HG02943 (cell line): ENCODE results near the gene RNPEPL1.
"Not testable (repeated sequence)": the region's sequence is repeated elsewhere in the genome, so short reads cannot be mapped to it uniquely, and the experiment has no call there.

ENCODE experiments used
- ATAC-seq: cut with Tn5 transposase; IDR thresholded peaks from one replicate; pipeline ENCODE4 v1.9.1; 2021; ENCODE audit warnings: mild to moderate bottlenecking, low read depth, moderate library complexity; ENCODE audit not compliant: unreplicated experiment

The RNPEPL1 gene, protein sequence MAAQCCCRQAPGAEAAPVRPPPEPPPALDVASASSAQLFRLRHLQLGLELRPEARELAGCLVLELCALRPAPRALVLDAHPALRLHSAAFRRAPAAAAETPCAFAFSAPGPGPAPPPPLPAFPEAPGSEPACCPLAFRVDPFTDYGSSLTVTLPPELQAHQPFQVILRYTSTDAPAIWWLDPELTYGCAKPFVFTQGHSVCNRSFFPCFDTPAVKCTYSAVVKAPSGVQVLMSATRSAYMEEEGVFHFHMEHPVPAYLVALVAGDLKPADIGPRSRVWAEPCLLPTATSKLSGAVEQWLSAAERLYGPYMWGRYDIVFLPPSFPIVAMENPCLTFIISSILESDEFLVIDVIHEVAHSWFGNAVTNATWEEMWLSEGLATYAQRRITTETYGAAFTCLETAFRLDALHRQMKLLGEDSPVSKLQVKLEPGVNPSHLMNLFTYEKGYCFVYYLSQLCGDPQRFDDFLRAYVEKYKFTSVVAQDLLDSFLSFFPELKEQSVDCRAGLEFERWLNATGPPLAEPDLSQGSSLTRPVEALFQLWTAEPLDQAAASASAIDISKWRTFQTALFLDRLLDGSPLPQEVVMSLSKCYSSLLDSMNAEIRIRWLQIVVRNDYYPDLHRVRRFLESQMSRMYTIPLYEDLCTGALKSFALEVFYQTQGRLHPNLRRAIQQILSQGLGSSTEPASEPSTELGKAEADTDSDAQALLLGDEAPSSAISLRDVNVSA

DNA sequence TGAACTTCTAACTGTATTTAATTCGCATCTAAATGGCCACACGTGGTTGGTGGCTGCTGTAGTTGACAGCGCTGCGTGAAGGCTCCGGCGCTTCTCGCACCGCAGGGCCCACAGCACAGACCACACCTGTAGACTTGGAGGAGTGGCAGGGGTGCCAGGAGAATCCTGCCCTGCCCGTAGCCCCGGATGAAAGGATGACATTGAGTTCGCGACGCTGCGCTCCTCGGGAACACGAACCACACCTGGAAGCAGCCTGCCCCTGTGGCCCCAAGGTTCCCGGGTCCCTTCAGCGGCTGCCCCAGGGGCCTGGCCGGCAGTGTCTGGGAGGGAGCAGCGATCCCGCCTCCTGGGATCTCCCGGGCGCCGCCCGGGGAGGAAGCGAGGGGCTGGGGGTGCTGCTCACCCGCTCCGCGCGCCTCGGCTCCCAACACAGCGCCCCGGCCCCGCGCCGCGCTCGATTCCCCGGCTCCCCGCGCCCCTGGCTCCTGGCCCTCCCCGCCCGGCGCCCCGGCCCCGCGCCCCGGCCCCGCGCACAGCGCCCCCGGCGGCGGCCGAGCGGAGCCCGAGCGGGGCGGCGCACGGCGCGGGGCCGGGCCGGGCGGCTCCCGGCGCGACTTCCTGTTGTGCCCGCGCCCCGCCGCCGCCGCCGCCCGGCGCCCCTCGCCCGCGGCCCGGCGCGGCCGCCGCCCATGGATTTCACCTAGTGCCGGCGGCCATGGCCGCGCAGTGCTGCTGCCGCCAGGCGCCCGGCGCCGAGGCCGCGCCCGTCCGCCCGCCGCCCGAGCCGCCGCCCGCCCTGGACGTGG lies at the start of gene RNPEPL1:
Gene RNPEPL1 (plus strand): TSS at position 613 of the 806 bp plus-strand sequence. CDS start 103 bp downstream, at position 716.
- ATAC-seq = no peak

DNA sequence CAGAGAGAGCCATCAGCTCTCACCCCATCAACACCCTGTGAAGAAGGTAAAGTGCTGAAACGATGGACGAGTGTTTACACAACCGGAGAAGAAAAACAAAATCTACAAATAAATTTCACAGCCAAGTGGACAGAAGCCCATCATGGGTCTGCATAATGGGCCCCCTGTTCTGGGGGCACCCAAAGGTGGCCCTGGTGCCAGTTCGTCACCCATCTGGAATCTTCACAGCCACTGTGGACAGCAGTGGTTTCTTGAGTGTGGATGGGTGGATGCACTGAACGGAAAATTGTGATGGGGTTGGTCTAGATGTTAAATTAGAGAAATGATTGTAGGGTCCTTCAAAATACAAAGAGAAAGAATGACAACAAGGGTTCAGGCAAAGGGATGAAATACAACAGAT lies 49.3 kb upstream of the RNPEPL1 start:
- ATAC-seq = no peak

DNA sequence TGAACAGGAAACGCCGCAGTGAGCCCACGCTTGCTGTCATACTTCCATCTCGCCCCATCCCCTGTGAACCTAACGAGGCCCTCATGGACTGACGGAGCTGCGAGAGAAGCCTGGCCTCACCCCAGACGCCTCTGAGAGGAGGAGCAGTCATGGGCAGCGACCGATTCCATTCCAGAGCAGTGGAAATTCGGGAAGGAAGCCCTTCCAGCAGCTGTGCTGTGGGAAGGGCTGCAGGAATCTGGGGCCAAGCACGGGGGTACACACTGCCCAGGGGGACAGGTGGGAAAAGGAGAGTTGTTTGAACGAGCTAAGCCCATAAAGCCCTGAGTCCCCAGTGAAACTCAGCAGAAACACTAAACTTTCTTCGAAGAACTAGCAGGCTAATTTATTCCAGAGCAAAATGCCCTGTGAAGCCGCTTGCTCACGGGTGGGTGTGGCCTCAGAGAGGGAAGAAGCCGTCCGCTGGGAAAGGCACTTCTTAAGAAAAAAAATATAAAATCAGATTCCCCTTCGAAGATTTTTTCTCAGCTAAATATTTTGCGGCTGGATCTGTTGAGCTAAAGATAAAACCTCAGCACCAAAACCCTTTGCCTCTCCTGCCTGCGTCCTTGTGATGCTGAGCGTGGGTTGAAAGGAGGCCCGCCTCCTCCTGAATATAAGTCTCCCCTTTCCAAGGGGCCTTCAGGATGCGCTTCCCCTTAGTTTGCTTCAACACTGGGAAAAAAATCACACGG lies 48.7 kb upstream of the RNPEPL1 start:
- no peak for ATAC-seq

GRCh38 chr2:240520130-240520973 lies 47.9 kb upstream of the RNPEPL1 start:
- no peak for ATAC-seq

DNA sequence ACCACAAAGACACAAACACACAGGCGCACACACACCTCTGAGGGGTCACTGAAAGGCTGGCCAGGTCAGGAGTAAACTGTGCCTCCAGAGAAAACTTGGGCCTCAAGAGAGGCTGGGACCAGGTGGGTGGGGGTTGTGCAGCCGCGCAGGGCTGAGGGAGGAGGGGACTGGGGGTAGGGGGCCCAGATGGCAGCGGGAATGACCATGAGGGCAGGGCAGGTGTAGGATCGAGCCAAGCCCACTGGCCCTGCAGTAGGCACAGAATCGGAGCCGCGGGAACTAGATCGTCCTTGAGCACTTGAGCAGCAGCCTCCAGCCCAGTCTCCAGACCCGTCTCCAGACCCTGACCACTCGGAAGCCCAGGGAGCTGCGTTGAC lies 47.3 kb upstream of the RNPEPL1 start:
- ATAC-seq = no peak

DNA sequence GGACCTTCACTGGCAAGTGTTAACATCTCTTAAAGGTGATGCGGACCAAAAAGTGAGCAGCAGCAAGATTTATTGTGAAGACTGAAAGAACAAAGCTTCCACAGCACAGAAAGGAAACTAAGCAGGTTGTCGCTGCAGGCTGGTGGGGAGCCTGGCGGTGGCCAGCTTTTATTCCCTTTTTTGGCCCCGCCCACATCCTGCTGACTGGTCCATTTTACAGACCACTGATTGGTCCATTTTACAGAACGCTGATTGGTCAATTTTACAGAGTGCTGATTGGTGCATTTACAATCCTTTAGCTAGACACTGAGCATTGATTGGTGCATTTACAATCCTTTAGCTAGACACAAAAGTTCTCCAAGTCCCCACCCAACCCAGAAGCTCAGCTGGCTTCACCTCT lies 46.4 kb upstream of the RNPEPL1 start:
- not testable (repeated sequence) for ATAC-seq

DNA sequence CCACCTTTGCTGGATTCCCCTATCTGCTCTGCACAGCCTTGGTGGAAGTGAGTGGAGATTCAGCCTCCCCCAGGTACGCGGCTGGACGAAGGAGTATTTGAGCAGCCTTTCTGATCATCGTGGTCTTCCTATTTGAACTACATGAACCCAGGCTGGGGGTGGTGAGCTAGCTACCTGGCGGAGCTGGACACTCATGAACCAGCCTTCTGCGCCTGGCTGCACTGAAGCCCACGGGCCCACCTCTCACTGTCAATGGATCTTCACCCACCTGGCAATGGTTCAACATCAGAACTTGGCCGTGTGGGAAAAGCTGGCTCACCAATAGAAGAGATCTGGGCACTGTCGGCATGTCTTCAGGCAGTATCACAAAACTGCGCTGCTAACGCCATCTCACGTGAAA lies 45.9 kb upstream of the RNPEPL1 start:
- no peak for ATAC-seq

DNA sequence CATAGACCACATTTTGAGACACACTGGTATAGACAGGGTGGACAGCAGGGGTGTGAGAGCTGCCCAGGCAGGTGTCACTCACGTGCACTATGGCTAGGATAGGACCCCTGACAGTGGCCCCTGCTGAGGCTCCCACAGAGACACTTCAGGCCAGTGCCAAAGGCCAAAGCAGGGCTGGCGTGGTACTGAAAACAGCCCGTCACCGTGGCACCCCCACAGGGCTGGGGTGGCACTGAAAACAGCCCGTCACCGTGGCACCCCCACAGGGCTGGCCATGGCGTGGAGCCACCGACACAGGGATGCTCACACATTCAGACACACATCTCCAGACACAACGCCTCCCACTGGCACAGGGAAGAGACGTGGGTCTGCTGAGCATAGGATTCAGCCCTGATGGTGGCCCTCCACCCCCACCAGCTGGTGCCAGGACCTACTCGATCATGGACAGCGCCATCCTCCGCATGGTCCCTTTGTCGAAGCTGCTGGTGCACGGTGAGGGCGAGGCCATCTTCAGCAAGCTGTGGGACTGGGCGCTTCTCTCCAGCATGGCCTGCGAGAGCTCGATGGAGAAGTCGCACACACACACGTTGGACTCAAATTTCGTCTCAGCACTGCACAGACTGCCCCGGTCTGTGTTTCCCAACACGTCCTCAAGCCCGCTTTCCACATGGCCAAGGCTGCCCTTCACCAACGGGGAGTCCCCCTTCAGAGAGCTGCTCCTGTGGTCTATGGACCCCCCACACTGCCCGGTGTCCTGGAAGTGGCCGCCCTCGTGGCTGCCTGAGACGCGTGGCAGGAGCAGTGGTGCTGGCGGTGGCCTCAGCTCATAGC lies 44.6 kb upstream of the RNPEPL1 start:
- ATAC-seq = no peak

- no peak for ATAC-seq
These were observed 43.1 kb upstream of the RNPEPL1 start for GRCh38 chr2:240524963-240525718.

GRCh38 chr2:240525802-240526201 lies 42.5 kb upstream of the RNPEPL1 start:
- ATAC-seq = no peak

- no peak for ATAC-seq
These were observed 41.8 kb upstream of the RNPEPL1 start for GRCh38 chr2:240526521-240526920.

DNA sequence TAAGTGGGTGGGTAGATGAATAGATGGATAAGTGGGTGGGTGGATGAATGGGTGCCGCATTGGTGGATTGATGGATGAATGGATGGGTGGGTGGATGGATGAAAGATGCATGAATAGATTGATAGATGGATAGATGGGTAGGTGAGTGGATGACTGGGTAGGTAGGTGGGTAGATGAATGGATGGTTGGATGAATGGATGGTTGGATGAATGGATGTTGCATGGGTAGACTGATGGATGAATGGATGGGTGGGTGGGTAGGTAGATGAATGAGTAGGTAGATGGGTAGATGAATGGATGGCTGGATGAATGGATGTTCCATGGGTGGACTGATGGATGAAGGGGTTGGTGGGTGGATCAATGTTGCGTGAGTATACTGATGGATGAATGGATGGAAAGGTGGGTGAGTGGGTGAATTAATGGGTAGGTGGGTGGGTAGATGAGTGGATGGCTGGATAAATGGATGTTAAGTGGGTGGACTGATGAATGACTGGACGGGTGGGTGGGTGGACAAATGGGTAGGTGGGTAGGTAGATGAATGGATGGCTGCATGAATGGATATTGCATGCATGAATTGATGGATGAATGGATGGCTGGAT lies 41.0 kb upstream of the RNPEPL1 start:
- ATAC-seq = no peak

DNA sequence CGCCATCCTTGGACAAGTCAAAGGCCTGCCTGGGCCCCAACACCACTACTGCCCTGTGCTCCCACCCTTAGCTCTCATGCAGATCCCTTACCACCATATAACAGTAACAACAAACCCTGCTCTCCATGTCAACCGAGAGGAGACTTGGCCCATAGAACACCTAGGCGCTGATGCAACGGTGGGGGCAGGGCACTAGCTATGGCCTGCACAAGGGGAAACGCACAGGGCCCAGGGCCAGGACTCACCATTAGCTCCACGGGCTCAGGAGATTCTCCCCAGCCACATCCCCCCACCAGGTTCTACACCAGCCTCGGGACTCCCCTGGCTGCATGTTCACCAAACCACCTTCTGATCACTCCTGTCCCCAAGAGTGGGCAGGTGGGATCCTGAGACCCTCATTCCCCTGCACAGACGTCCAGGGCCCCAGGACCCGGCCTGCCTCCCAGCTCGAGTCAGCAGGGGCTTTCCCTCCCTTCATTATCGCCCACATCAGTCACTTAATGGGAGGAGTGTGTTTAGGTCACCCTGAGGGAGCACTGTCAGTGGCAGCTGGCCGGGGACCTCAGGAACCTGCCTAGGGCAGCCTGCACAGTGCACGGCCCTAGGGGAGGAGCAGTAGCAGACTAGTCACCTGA lies 39.8 kb upstream of the RNPEPL1 start:
- ATAC-seq = no peak

GRCh38 chr2:240529344-240529999 lies 38.8 kb upstream of the RNPEPL1 start:
- ATAC-seq = no peak

- no peak for ATAC-seq
These were observed 38.1 kb upstream of the RNPEPL1 start for GRCh38 chr2:240530181-240530580.

DNA sequence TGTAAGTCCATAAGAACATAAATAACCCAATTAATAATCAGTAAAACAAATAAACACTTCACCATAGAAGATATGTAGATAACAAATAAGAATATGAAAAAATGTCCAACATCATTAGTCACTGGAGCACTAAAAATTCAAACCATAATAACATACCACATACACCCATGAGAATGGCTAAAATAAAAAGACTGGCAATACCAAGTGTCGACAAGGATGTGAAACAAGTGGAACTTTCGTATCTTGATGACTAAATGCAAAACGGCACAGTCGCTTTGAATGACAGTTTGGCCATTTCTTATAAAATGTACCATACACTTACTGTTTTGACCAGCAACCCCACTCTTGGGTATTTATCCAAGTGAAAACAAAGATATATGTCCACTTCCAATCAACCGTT lies 37.2 kb upstream of the RNPEPL1 start:
- ATAC-seq = no peak
